Suprapubic skin (tissue), 4 donors: ENCODE results near the gene CD4. TPM values are rescaled to one million over a fixed set of nuclear protein-coding genes. Genes with fewer than 3 reads are reported as not detected.
"Not testable (repeated sequence)": the region's sequence is repeated elsewhere in the genome, so short reads cannot be mapped to it uniquely, and the experiment has no call there.

Experiments
- DNase-seq, 2 donors: peaks; one replicate each; pipeline ENCODE4 v3.0.0-alpha.2; 2019; ENCODE audit warnings: low spot score in 2 of 2
- H3K27ac ChIP-seq: fragments of 200-600 bp; sonication (generic); one replicate; pipeline ENCODE4 v1.5.1; 2019
- H3K27me3 ChIP-seq: fragments of 200-600 bp; sonication (generic); one replicate; pipeline ENCODE4 v1.5.1; 2019
- H3K36me3 ChIP-seq: fragments of 200-600 bp; sonication (generic); one replicate; pipeline ENCODE4 v1.5.1; 2019
- H3K4me1 ChIP-seq: fragments of 200-600 bp; sonication (generic); one replicate; pipeline ENCODE4 v1.5.1; 2019
- H3K4me3 ChIP-seq: fragments of 200-600 bp; sonication (generic); one replicate; pipeline ENCODE4 v1.5.1; 2019; ENCODE audit warnings: mild to moderate bottlenecking
- H3K9me3 ChIP-seq: fragments of 200-600 bp; sonication (generic); one replicate; pipeline ENCODE4 v1.5.1; 2019
- EP300 ChIP-seq: sonication (generic); formaldehyde crosslinking; IDR thresholded peaks from one replicate; pipeline ENCODE4 v1.6.1; 2017; ENCODE audit warnings: antibody characterized with exemption
- POLR2A ChIP-seq, 2 donors: fragments of 450-650 bp; IDR thresholded peaks; one replicate each; pipeline ENCODE4 v1.6.1; 2017; ENCODE audit warnings: antibody characterized with exemption in 2 of 2, mild to moderate bottlenecking in 2 of 2, moderate library complexity in 2 of 2
- POLR2AphosphoS5 ChIP-seq, 3 donors: sonication (generic); formaldehyde crosslinking; IDR thresholded peaks; one replicate each; pipeline ENCODE4 v1.6.1; 2017; ENCODE audit warnings: antibody characterized with exemption in 3 of 3
- WGBS: methylation state at CpG from one replicate; pipeline ENCODE4 v1.1.5; 2018; 5-methylcytosine and 5-hydroxymethylcytosine counted together
- total RNA-seq, 4 donors: library from RNA; depleted of rRNA; stranded (reverse); fragments of >200 nt; gene quantifications; one replicate each; pipeline ENCODE4 v1.1.0, GENCODE V29; 2016
- TF ChIP-seq, protein P1 (sequence below), 2 donors: fragments of 200-600 bp in 1 of 2; fragments of 450-650 bp in 1 of 2; sonication (generic) in 1 of 2; IDR thresholded peaks; one replicate each; pipeline ENCODE4 v1.5.1; 2016 to 2019; ENCODE audit warnings: antibody characterized with exemption in 2 of 2, mild to moderate bottlenecking in 1 of 2, moderate library complexity in 1 of 2

CD4 gene
- total RNA-seq: 1 to 10 TPM; 2.5 to 5.4 (median 3.9) TPM

DNA sequence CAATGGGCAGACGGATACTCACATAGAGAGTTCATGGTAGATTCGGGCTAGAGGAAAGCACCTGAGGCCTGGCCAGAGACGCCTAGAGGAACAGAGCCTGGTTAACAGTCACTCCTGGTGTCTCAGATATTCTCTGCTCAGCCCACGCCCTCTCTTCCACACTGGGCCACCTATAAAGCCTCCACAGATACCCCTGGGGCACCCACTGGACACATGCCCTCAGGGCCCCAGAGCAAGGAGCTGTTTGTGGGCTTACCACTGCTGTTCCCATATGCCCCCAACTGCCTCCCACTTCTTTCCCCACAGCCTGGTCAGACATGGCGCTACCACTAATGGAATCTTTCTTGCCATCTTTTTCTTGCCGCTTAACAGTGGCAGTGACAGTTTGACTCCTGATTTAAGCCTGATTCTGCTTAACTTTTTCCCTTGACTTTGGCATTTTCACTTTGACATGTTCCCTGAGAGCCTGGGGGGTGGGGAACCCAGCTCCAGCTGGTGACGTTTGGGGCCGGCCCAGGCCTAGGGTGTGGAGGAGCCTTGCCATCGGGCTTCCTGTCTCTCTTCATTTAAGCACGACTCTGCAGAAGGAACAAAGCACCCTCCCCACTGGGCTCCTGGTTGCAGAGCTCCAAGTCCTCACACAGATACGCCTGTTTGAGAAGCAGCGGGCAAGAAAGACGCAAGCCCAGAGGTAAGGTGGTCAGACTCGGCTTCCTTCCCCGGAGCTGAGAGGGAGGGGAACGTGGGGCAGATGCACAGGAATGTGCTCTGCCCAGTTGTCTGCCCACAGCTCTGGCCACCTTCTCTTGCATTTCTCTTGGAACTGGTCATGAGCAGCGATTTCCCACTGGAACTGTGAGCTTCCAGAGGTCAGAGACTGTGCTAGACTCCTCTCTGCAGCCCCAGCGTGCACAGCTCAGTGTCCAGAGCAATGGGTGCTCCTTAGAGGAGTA lies at the start of gene CD4:
TSS of gene CD4 (plus strand) at position 557 of the 953 bp plus-strand sequence. CDS start 10,611 bp downstream, outside the sequence.
- 63% methylated on average over 18 of the region's 18 CpGs for WGBS
- DNase-seq: no peak
- Histone ChIP-seq H3K27ac (peak within 1 kb of the TSS; percentile 56), H3K9me3 (no peaks in the 10 kb centered on the region), H3K27me3 (no peaks in the 10 kb centered on the region), H3K4me3 (peak within 1 kb of the TSS; percentile 34), H3K4me1 (no peaks in the 10 kb centered on the region), H3K36me3 (no peaks in the 10 kb centered on the region)
- no peak for TF ChIP-seq EP300
- peak in 1 of 2 donors; percentile 33 for TF ChIP-seq POLR2A (IDR thresholded peaks at IDR 0.05)

DNA sequence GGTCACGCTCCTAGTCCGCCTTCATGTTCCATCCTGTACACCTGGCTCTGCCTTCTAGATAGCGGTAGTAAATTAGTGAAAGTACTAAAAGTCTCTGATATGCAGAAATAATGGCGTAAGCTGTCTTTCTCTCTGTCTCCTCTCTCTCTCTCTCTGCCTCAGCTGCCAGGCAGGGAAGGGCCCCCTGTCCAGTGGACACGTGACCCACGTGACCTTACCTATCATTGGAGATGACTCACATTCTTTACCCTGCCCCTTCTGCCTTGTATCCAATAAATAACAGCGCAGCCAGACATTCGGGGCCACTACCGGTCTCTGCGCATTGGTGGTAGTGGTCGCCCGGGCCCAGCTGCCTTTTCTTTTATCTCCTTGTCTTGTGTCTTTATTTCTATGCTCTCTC lies 47.2 kb upstream of the CD4 start:
- 61% methylated on average over 12 of the region's 12 CpGs for WGBS
- peaks cover 10% of the 10 kb centered on the region for H3K36me3 ChIP-seq
- DNase-seq, H3K27ac ChIP-seq, H3K4me3 ChIP-seq, H3K9me3 ChIP-seq, H3K27me3 ChIP-seq: not testable (repeated sequence)
- H3K4me1 ChIP-seq: peaks cover 14% of the 10 kb centered on the region

DNA sequence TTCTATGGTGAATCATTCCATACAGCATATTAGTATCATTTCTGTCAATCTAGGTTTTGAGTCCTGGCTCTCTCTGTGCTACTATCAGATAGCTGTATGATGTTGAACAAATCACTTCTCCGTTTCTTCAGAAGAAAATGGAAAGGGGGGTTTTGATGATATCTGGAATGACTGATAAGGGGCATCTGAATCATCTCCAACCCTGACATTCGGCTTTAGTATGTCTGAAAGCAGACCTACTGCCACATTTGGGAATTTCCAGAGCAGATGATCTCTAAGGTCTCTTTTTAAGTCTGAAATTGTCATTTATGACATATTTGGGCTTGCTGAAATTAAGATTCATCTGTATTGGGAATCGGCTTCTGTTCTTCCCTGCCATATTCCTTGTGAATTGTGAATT lies 46.5 kb upstream of the CD4 start:
- 58% methylated on average over 3 of the region's 3 CpGs for WGBS
- Histone ChIP-seq H3K27me3 (no peaks in the 10 kb centered on the region), H3K36me3 (peaks cover 18% of the 10 kb centered on the region), H3K9me3 (no peaks in the 10 kb centered on the region), H3K4me3 (no peak overlapping the region), H3K27ac (no peak overlapping the region), H3K4me1 (peaks cover 14% of the 10 kb centered on the region)
- no peak for DNase-seq
- TF ChIP-seq POLR2AphosphoS5 (IDR thresholded peaks at IDR 0.05): no peak
- no peak for TF ChIP-seq EP300
- TF ChIP-seq, protein P1, sequence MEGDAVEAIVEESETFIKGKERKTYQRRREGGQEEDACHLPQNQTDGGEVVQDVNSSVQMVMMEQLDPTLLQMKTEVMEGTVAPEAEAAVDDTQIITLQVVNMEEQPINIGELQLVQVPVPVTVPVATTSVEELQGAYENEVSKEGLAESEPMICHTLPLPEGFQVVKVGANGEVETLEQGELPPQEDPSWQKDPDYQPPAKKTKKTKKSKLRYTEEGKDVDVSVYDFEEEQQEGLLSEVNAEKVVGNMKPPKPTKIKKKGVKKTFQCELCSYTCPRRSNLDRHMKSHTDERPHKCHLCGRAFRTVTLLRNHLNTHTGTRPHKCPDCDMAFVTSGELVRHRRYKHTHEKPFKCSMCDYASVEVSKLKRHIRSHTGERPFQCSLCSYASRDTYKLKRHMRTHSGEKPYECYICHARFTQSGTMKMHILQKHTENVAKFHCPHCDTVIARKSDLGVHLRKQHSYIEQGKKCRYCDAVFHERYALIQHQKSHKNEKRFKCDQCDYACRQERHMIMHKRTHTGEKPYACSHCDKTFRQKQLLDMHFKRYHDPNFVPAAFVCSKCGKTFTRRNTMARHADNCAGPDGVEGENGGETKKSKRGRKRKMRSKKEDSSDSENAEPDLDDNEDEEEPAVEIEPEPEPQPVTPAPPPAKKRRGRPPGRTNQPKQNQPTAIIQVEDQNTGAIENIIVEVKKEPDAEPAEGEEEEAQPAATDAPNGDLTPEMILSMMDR (IDR thresholded peaks at IDR 0.05): no peak
- TF ChIP-seq POLR2A (IDR thresholded peaks at IDR 0.05): no peak

DNA sequence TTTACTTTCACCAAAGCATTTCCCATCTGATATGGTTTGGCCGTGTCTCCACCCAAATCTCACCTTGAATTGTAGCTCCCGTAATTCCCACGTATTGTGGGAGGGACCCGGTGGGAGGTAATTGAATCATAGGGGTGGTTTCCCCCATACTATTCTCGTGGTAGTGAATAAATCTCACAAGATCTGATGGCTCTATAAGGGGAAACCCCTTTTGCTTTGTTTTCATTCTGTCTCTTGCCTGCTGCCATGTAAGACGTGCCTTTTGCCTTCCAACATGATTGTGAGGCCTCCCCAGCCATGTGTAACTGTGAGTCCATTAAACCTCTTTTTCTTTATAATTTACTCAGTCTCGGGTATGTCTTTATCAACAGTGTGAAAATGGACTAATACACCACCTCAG lies 46.0 kb upstream of the CD4 start:
- 57% methylated on average over 7 of the region's 7 CpGs for WGBS
- not testable (repeated sequence) for DNase-seq, H3K27ac ChIP-seq, H3K27me3 ChIP-seq, H3K4me3 ChIP-seq, H3K9me3 ChIP-seq
- H3K4me1 ChIP-seq: peaks cover 14% of the 10 kb centered on the region
- peaks cover 23% of the 10 kb centered on the region for H3K36me3 ChIP-seq

DNA sequence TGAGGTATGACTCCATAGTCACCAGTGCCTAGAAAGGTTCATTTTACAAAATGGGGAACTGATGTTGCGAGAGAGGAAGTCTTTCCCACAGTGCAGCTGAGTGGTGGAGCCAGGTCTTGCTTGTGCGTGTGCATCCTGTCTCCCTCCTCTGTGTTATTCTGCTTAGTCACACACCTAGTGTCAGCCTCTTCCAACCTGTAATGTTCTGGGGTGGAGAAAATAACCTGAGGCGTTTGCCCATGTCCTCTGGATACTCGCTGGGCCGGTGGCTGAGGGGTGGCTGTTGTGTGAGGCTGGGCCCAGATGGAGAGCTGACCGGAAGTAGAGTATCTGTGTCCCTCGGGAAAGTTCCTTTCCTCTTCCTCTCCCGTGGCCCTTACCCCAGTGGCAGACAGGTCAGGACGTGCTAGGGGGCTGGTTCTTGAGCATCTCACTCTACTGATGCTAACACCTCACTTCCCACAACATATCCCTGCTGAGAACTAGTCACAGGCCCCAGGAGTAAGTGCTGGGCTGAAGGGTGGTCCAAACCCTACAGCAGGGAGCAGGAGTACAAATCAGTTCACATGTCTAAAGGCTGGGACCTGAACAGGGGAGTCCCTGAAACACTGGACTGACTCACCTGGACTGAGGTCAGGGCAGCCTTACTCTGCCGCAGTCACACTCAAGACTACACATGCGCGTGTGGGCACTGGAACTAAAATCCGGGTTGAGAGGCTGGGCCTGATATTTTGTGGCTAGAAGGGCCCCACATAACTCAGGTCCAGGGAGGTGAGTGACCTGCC lies 43.4 kb upstream of the CD4 start:
- DNase-seq: no peak
- peaks cover 49% of the 10 kb centered on the region for H3K36me3 ChIP-seq
- H3K9me3 ChIP-seq: no peaks in the 10 kb centered on the region
- TF ChIP-seq POLR2AphosphoS5 (IDR thresholded peaks at IDR 0.05) (no peak), POLR2A (IDR thresholded peaks at IDR 0.05) (no peak), EP300 (no peak)
- TF ChIP-seq, protein P1 (IDR thresholded peaks at IDR 0.05): no peak
- H3K27ac ChIP-seq: peak overlapping the region; percentile 3
- H3K4me1 ChIP-seq: peaks cover 14% of the 10 kb centered on the region
- H3K27me3 ChIP-seq: no peaks in the 10 kb centered on the region
- WGBS: 54% methylated on average over 11 of the region's 13 CpGs
- no peak overlapping the region for H3K4me3 ChIP-seq

DNA sequence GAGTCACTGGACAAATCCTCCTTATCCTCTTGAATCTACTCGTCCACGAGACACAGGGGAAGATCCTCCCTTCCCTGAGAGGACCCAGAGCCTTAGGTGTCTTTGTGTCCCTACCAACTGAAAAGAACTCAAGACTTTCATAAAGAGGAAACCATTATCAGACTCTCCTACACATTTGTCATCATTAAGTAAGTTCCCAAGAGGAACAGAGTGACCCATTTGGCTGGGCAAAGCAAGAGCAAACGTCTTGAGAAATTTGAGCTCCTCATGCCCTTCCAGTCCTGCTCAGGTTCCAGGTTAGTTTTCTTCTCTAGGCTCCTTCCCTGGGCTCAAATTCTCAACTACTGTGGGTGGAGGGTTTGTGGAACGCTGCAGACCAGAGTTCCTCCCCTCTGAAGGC lies 42.1 kb upstream of the CD4 start:
- WGBS: 62% methylated on average over 4 of the region's 4 CpGs
- peaks cover 56% of the 10 kb centered on the region for H3K36me3 ChIP-seq
- no peaks in the 10 kb centered on the region for H3K9me3 ChIP-seq
- DNase-seq: no peak
- no peak overlapping the region for H3K27ac ChIP-seq
- no peaks in the 10 kb centered on the region for H3K27me3 ChIP-seq
- H3K4me3 ChIP-seq: no peak overlapping the region
- H3K4me1 ChIP-seq: peaks cover 23% of the 10 kb centered on the region
- TF ChIP-seq POLR2A (IDR thresholded peaks at IDR 0.05): no peak
- TF ChIP-seq, protein P1 (IDR thresholded peaks at IDR 0.05): no peak
- TF ChIP-seq POLR2AphosphoS5 (IDR thresholded peaks at IDR 0.05): no peak
- no peak for TF ChIP-seq EP300
